HG03521 (cell line): ENCODE results near the gene UGT1A9.

Experiments
- ATAC-seq: cut with Tn5 transposase; IDR thresholded peaks from one replicate; pipeline ENCODE4 v1.9.1; 2021; ENCODE audit warnings: mild to moderate bottlenecking, moderate library complexity; ENCODE audit not compliant: unreplicated experiment

UGT1A9 gene

GRCh38 chr2:233814056-233814835, 142.5 kb downstream of the UGT1A9 start:
- no peak for ATAC-seq

DNA sequence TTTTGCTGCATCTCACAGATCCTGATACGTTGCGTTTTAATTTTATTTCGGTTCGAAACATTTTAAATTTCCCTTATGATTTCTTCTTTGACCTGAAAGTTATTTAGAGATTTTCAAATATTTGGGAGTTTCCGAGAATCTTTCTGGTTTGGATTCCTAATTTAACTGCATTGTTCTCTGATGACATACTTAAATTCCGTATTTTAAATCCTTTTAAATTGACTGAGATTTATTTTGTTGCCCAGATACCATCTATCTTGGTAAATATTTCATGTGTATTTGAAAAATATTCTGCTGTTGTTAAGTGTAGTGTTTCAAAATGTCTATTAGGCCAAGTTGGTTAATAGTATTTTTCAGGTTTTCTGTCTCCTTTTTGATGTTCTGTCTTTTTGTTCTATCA, 144.2 kb downstream of the UGT1A9 start:
- no peak for ATAC-seq

DNA sequence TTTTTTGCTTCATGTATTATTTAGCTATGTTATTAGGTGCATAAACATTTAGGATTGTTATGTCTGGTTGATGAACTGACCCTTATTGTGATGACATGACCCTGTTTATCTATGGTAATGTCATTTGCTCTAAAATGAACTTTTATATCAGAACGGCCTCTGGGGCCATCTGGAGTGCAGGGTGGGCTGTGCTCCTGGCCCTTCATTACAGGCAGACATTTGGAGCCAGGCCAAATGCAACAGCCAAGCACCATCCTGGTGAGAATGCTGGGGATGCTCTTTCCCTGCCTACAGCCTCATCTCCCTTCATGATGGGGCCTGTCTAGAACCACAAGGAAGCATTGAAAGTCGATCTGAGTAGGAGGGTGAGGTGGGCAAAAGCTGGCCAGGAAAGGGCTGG, 144.6 kb downstream of the UGT1A9 start:
- no peak for ATAC-seq

DNA sequence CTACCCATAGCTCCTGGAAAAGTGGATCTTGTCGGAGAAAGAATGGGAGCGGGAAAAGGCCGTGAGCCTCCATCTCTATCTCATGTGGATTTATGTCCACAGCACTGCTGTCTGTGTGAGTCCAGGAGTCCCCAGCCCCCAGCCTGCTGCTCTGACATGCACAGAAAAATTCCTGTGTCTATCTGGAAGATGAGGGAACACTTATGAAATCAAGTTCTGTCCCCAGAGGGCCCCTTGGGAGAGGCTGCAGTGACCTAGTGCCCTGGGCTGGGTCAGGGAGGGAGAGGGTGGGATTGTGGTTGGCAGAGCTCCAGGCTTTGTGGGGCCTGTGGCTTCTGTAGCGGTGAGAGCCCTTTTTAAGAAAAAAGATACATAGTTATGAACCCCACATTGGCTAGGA, 145.1 kb downstream of the UGT1A9 start:
- ATAC-seq, result no peak

GRCh38 chr2:233817361-233817911, 145.7 kb downstream of the UGT1A9 start:
- ATAC-seq, result no peak

- no peak for ATAC-seq
Observed at GRCh38 chr2:233817995-233818638, 146.4 kb downstream of the UGT1A9 start.

DNA sequence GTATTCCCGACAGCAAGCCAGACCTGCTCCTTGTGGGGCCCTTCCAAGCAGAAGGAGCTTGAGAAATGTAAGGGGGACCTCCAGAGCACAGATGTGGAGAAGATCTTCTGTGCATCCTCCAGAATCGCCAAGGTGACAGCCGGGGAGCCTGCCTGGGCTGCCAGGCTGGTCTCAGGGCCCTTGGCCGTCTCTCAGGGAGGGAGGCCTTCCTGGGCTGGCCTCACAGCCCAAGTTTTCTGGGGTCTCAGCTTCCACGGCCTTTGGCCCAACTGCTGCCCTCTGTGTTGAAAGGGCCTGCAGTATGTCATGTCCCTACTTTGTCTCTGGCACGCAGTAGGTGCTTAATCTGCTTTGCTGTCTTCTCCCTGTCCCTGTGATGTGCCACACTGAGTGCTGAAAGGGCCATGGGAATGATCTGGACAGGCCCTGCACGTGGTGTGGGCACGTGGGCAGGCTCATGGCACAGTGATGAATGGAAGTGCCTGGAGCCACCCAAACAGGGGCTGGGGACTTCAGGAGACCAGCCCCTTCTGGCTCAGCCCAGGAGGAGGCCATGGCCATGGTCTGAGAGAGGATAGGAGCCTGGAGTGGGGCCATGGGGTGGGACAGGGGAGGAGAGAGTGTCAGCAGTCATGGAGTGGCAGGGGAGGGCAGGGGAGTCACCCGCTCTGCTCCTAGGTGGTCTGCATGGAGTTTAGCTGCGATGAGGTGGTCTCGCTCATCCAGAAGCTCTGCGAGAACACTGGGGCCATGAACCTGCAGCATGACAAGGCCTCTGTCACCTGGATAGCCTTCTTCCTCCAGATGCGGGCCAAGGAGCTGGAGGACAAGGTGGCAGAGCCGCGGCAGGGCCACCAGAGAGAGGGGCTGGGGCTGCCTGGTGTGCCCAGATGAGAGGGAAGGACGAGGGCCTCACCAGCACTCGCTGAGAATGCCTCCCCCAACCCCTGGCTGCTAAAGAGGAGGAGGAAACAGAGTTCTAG, 147.2 kb downstream of the UGT1A9 start:
- no peak for ATAC-seq

- ATAC-seq, result no peak
Observed at GRCh38 chr2:233819884-233820773, 148.4 kb downstream of the UGT1A9 start.

- no peak for ATAC-seq
Observed at GRCh38 chr2:233820774-233821105, 149.0 kb downstream of the UGT1A9 start.

DNA sequence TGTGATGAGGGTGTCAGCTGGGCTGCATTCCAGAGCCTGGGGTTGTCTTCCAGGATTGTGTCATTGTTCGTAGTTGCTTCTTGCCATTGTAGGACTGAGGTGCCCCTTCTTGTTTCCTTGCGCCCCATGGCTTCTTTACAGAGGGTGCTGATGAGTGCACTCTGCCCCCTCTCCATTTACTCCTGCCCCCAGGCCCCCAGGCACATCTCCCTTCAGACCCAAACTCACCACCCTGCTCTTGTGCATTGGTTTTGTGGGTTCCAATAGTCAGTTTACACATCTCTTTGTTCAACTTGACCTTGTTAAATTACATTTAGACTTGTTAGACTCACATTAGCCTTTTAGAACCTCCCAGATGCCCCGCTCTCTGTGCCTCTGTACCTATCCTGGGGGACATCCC, 149.5 kb downstream of the UGT1A9 start:
- no peak for ATAC-seq

GRCh38 chr2:233821709-233822100, 150.0 kb downstream of the UGT1A9 start:
- ATAC-seq, result no peak

- no peak for ATAC-seq
Observed at GRCh38 chr2:233822101-233822771, 150.5 kb downstream of the UGT1A9 start.
